Measurements from ENCODE around the gene PLBD2. TPM values are rescaled to one million over a fixed set of nuclear protein-coding genes. Genes with fewer than 3 reads are reported as not detected.

Gene PLBD2
- total RNA-seq, 1 experiment from 2014 or later, result 31.4 TPM

- no peaks in the 10 kb centered on the region for H3K79me1 ChIP-seq (ENCODE audit: insufficient read depth, low read depth, low read length, poor library complexity, severe bottlenecking)
- Mint-ChIP-seq H3K9me3 (no peaks in the 10 kb centered on the region), H3K36me3 (ENCODE audit: insufficient read depth in 1 of 3, low read depth in 3 of 3) (no peaks in the 10 kb centered on the region), H3K4me3 (peak within 1 kb of the TSS; percentile 59 to 72), H3K27me3 (ENCODE audit: low read depth) (no peaks in the 10 kb centered on the region; the same call in 1 of the 2 replicates), H3K4me1 (peaks cover 17 to 31% of the 10 kb centered on the region in 2 experiments), H3K27ac (peak within 1 kb of the TSS; percentile 91 to 97 (median 92); a peak in 6 of 7 replicates)
- H3K4me1 ChIP-seq (ENCODE audit: insufficient read depth, low read length), result no peaks in the 10 kb centered on the region
- DNase-seq, result peak; percentile 60
- no peak within 1 kb of the TSS for H3K9ac ChIP-seq (ENCODE audit: extremely low read depth, insufficient read length, low read length)
- no peak within 1 kb of the TSS for H3K4me2 ChIP-seq (ENCODE audit: insufficient read depth, insufficient read length, low read length)
- H2BK12ac ChIP-seq (ENCODE audit: insufficient read length, low read depth, low read length), result no peak within 1 kb of the TSS
- no peak within 1 kb of the TSS for H2BK120ac ChIP-seq (ENCODE audit: low read depth, low read length, poor library complexity, severe bottlenecking)
- H3T11ph ChIP-seq (ENCODE audit: low read length), result no peak within 1 kb of the TSS
- H3K9me3 ChIP-seq (ENCODE audit: control insufficient read depth, low read depth, low read length), result no peaks in the 10 kb centered on the region
- H3K27me3 ChIP-seq (ENCODE audit: insufficient read depth, low read length), result no peaks in the 10 kb centered on the region
- no peak within 1 kb of the TSS for H3K27ac ChIP-seq (ENCODE audit: insufficient read length, low read depth, low read length)
- no peak within 1 kb of the TSS for H4K91ac ChIP-seq (ENCODE audit: insufficient read length, low read depth, low read length)
- H4K20me1 ChIP-seq (ENCODE audit: control insufficient read depth, insufficient read depth, insufficient read length), result no peaks in the 10 kb centered on the region
- H2AFZ ChIP-seq (ENCODE audit: low read length), result no peak within 1 kb of the TSS
- H2AK5ac ChIP-seq (ENCODE audit: insufficient read length, low read length), result no peak within 1 kb of the TSS
- H2BK20ac ChIP-seq (ENCODE audit: low read depth, low read length, poor library complexity, severe bottlenecking), result no peak within 1 kb of the TSS
- H2BK5ac ChIP-seq (ENCODE audit: insufficient read length, low read length), result no peak within 1 kb of the TSS
- H3K18ac ChIP-seq (ENCODE audit: insufficient read length, low read depth, low read length), result no peak within 1 kb of the TSS
- no CpG with 5 or more reads among the region's 13 CpGs for WGBS (ENCODE audit: extremely low coverage, insufficient read length, low lambda C conversion rate)
- no peak within 1 kb of the TSS for H4K5ac ChIP-seq (ENCODE audit: insufficient read length, low read depth, low read length)
- no peak within 1 kb of the TSS for H4K8ac ChIP-seq (replicated peaks; ENCODE audit: insufficient read length, low read depth, low read length)
- no peak within 1 kb of the TSS for H2BK15ac ChIP-seq (ENCODE audit: low read depth, low read length)
- no peak for TF ChIP-seq CTCF (conservative IDR thresholded peaks at IDR 0.05)
- no peaks in the 10 kb centered on the region for H3K23me2 ChIP-seq (ENCODE audit: insufficient read length, low read depth, low read length, poor library complexity, severe bottlenecking)
- no peak within 1 kb of the TSS for H3K23ac ChIP-seq (ENCODE audit: insufficient read length, low read depth, low read length)
- H3K14ac ChIP-seq (ENCODE audit: insufficient read depth, low read length), result no peak within 1 kb of the TSS
- no peaks in the 10 kb centered on the region for H3K79me2 ChIP-seq (ENCODE audit: insufficient read depth, low read length)
- H3K56ac ChIP-seq (ENCODE audit: insufficient read length, low read depth, low read length), result no peak within 1 kb of the TSS
- H3K4ac ChIP-seq (ENCODE audit: low read depth, low read length), result no peak within 1 kb of the TSS
Observed at GRCh38 chr12:113422030-113422885, 63.9 kb downstream of the PLBD2 start, which contains the start of gene SDSL. Gene SDSL (plus strand): TSS chr12:113422380. CDS start chr12:113427983, 5,603 bp downstream.
